SK-N-SH treated with all-trans-retinoic acid at 6 μM for 48 hours (cell line): ENCODE measurements around the gene UBALD2.

ENCODE experiments used
- GLIS3 ChIP-seq: fragments of 250-450 bp; sonication (Bioruptor Pico); IDR thresholded peaks from 2 replicates; pipeline ENCODE4 v1.5.0; 2020; ENCODE audit warnings: mild to moderate bottlenecking, moderate library complexity
- RARB ChIP-seq: fragments of 250-450 bp; sonication (Bioruptor Pico); IDR thresholded peaks from 2 replicates; pipeline ENCODE4 v1.8.0; 2021; ENCODE audit warnings: mild to moderate bottlenecking, moderate library complexity
- SNAI2 ChIP-seq: fragments of 250-450 bp; sonication (Bioruptor Pico); IDR thresholded peaks from 2 replicates; pipeline ENCODE4 v1.5.0; 2020; ENCODE audit warnings: mild to moderate bottlenecking, moderate library complexity

- TF ChIP-seq RARB (CRISPR knock-in tag) = no peak
- TF ChIP-seq GLIS3 = no peak
- TF ChIP-seq SNAI2 (CRISPR knock-in tag) = no peak
These were observed 39.3 kb downstream of the UBALD2 start for GRCh38 chr17:76304226-76305134.
